B cell (primary cell): ENCODE measurements around the gene PCNX4. TPM values are rescaled to one million over a fixed set of nuclear protein-coding genes. Genes with fewer than 3 reads are reported as not detected.

Experiments
- ATAC-seq: fragments of 200-7000 bp; cut with Tn5 transposase; one replicate; pipeline ENCODE4 v1.10.0; 2021; ENCODE audit warnings: low read depth, mild to moderate bottlenecking, moderate number of reproducible peaks, moderate library complexity
- CTCF ChIA-PET: fragments of 350-600 bp; sonication (Branson Sonifier 250); formaldehyde crosslinking; loops from one replicate; lab custom pipeline; 2021; ENCODE audit warnings: antibody characterized with exemption, inconsistent platforms; lab: Charles Lee
- POLR2A ChIA-PET: fragments of 350-600 bp; sonication (Branson Sonifier 250); formaldehyde crosslinking; loops from one replicate; lab custom pipeline; 2021; ENCODE audit warnings: antibody characterized with exemption; lab: Charles Lee
- DNase-seq: peaks from one replicate; pipeline ENCODE4 v3.0.0; 2013
- H2AFZ ChIP-seq: 2 replicates; pipeline ENCODE4 v1.6.1; 2012; ENCODE audit warnings: mild to moderate bottlenecking, low read depth, low read length; ENCODE audit not compliant: insufficient read depth, poor library complexity, severe bottlenecking
- H3K27ac ChIP-seq, 2 donors: 1 replicate in 1 of 2; 2 replicates in 1 of 2; pipeline ENCODE4 v1.5.1; 2012 to 2013; ENCODE audit warnings: low read length in 2 of 2, mild to moderate bottlenecking in 2 of 2, moderate library complexity in 1 of 2
- H3K27me3 ChIP-seq, 4 experiments: fragments of 200-600 bp in 1 of 4; sonication (generic) in 1 of 4; replicated peaks in 1 of 4; 1 replicate in 2 of 4; 2 replicates in 2 of 4; pipeline versions ENCODE4 v1.6.1 to v1.7.0; 2013 to 2016; ENCODE audit warnings: low read length in 3 of 4, mild to moderate bottlenecking in 2 of 4, mixed read lengths in 1 of 4, moderate library complexity in 1 of 4; ENCODE audit not compliant: insufficient read depth in 4 of 4, control insufficient read depth in 3 of 4; ENCODE audit errors: control extremely low read depth in 1 of 4
- H3K36me3 ChIP-seq, 2 experiments: replicated peaks in 1 of 2; 1 replicate in 1 of 2; 2 replicates in 1 of 2; pipeline versions ENCODE4 v1.6.1 to v1.7.1; 2013; ENCODE audit warnings: low read length in 1 of 2; ENCODE audit not compliant: insufficient read depth in 2 of 2, control insufficient read depth in 1 of 2; ENCODE audit errors: control extremely low read depth in 1 of 2, extremely low read depth in 1 of 2
- H3K4me1 ChIP-seq, 2 donors: fragments of 200-600 bp in 1 of 2; sonication (generic) in 1 of 2; 1 replicate in 1 of 2; 2 replicates in 1 of 2; pipeline versions ENCODE4 v1.5.1 to v1.6.1; 2013 to 2017; ENCODE audit warnings: low read length in 2 of 2; ENCODE audit not compliant: control insufficient read depth in 2 of 2, insufficient read depth in 2 of 2
- H3K4me2 ChIP-seq: replicated peaks from 2 replicates; pipeline ENCODE3; 2012; ENCODE audit warnings: mild to moderate bottlenecking, low read depth, low read length; ENCODE audit not compliant: poor library complexity, severe bottlenecking
- H3K4me3 ChIP-seq, 5 experiments: fragments of 200-600 bp in 1 of 5; sonication (generic) in 1 of 5; 1 replicate in 3 of 5; 2 replicates in 2 of 5; pipeline versions ENCODE4 v1.5.1 to v1.7.0; 2011 to 2016; ENCODE audit warnings: low read length in 4 of 5, mild to moderate bottlenecking in 4 of 5, low read depth in 2 of 5, control low read depth in 1 of 5, moderate library complexity in 1 of 5; ENCODE audit not compliant: insufficient read depth in 1 of 5; ENCODE audit errors: control extremely low read depth in 1 of 5, extremely low read depth in 1 of 5
- H3K79me2 ChIP-seq: fragments of 200-600 bp; sonication (generic); one replicate; pipeline ENCODE4 v1.6.0; 2016; ENCODE audit warnings: low read length; ENCODE audit not compliant: control insufficient read depth, insufficient read depth
- H3K9ac ChIP-seq: fragments of 200-600 bp; sonication (generic); 2 replicates; pipeline ENCODE4 v1.6.1; 2017; ENCODE audit warnings: mild to moderate bottlenecking, low read length, moderate library complexity
- H3K9me3 ChIP-seq, 3 donors: one replicate each; pipeline versions ENCODE4 v1.6.1 to v1.7.1; 2013; ENCODE audit warnings: low read length in 2 of 3; ENCODE audit not compliant: control insufficient read depth in 2 of 3, insufficient read depth in 1 of 3; ENCODE audit errors: control extremely low read depth in 1 of 3
- H4K20me1 ChIP-seq: 2 replicates; pipeline ENCODE4 v1.6.0; 2012; ENCODE audit warnings: mild to moderate bottlenecking, low read length; ENCODE audit not compliant: insufficient read depth, control insufficient read depth, poor library complexity, severe bottlenecking
- H3K27ac Mint-ChIP-seq: one replicate; pipeline ENCODE4 v1.8.0; 2021; ENCODE audit warnings: mixed read lengths
- H3K27me3 Mint-ChIP-seq: one replicate; pipeline ENCODE4 v1.8.0; 2021; ENCODE audit warnings: mixed read lengths
- H3K4me1 Mint-ChIP-seq: one replicate; pipeline ENCODE4 v1.8.0; 2021; ENCODE audit warnings: mixed read lengths
- H3K4me3 Mint-ChIP-seq: one replicate; pipeline ENCODE4 v1.8.0; 2021; ENCODE audit warnings: mixed read lengths
- H3K9me3 Mint-ChIP-seq: one replicate; pipeline ENCODE4 v1.8.0; 2022; ENCODE audit warnings: mixed read lengths; ENCODE audit not compliant: insufficient read depth
- EZH2 ChIP-seq: IDR thresholded peaks from 2 replicates; pipeline ENCODE4 v1.6.1; 2012; ENCODE audit warnings: borderline replicate concordance, low read depth, mild to moderate bottlenecking, moderate library complexity, low read length; ENCODE audit not compliant: insufficient read depth, poor library complexity, severe bottlenecking
- WGBS: methylation state at CpG from one replicate; pipeline ENCODE4 v1.1.5; 2013; ENCODE audit warnings: missing lambda C conversion rate; ENCODE audit not compliant: insufficient coverage; 5-methylcytosine and 5-hydroxymethylcytosine counted together
- intact Hi-C: fragments of 100-400 bp; cut with micrococcal nuclease; formaldehyde crosslinking; loops from one replicate; pipeline ENCODE4 v1.10.0; 2022
- polyA plus RNA-seq: library from polyadenylated mRNA; depleted of rRNA; stranded (reverse); fragments of >200 nt; gene quantifications from 2 replicates; pipeline ENCODE4 v1.2.3, GENCODE V29; 2012
- total RNA-seq, 2 donors: library from RNA; stranded (reverse); fragments of 120-200 nt in 1 of 2; gene quantifications; 1 replicate in 1 of 2; 2 replicates in 1 of 2; pipeline versions ENCODE4 v1.2.3 to v1.2.4, GENCODE V29; 2013 to 2022
- TF ChIP-seq, protein P1 (sequence below): fragments of 200-600 bp; IDR thresholded peaks from one replicate; pipeline ENCODE4 v1.8.0; 2022; ENCODE audit warnings: antibody characterized with exemption, mild to moderate bottlenecking

The PCNX4 gene
- total and polyA plus RNA-seq, 2 donors (not counting 1 experiment from before 2014, with no cell fraction given) = 17.8 to 53.4 TPM

DNA sequence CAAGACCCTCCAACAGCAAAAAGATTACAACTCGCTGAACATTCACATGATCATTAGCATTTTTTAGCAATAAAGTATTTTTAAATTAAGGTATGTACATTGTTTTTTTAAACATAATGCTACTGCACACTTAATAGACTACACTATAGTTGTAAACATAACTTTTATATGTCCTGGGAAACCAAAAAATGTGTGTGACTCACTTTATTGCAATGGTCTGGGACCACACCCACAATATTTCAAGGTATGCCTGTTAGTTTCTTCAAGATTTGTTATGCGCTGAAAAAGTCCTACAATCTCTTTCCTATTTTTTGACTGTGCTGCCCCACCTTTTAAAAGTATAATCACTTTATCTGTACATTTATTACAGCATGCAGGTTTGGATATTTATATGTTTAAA, 30.4 kb upstream of the PCNX4 start:
- no peaks in the 10 kb centered on the region for H3K79me2 ChIP-seq
- no peaks in the 10 kb centered on the region for H4K20me1 ChIP-seq
- ChIA-PET CTCF (interaction anchor here (1.1 to 2.5 kb wide), 2 partner anchors 11 to 124 kb away, joined by 3 to 38 read pairs; no protein-coding TSS in a partner anchor), POLR2A (no interaction called here)
- intact Hi-C loops = loop anchor here (5.0 to 10.0 kb wide), 2 partner anchors 94 to 493 kb away; no protein-coding TSS in a partner anchor
- H3K36me3 ChIP-seq = no peaks in the 10 kb centered on the region
- H3K4me3 Mint-ChIP-seq = no peak overlapping the region
- H3K27me3 Mint-ChIP-seq = peaks cover 9% of the 10 kb centered on the region
- no peak overlapping the region for H3K4me3 ChIP-seq
- TF ChIP-seq, protein P1, sequence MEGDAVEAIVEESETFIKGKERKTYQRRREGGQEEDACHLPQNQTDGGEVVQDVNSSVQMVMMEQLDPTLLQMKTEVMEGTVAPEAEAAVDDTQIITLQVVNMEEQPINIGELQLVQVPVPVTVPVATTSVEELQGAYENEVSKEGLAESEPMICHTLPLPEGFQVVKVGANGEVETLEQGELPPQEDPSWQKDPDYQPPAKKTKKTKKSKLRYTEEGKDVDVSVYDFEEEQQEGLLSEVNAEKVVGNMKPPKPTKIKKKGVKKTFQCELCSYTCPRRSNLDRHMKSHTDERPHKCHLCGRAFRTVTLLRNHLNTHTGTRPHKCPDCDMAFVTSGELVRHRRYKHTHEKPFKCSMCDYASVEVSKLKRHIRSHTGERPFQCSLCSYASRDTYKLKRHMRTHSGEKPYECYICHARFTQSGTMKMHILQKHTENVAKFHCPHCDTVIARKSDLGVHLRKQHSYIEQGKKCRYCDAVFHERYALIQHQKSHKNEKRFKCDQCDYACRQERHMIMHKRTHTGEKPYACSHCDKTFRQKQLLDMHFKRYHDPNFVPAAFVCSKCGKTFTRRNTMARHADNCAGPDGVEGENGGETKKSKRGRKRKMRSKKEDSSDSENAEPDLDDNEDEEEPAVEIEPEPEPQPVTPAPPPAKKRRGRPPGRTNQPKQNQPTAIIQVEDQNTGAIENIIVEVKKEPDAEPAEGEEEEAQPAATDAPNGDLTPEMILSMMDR = no peak
- TF ChIP-seq EZH2 = no peak
- H3K4me1 Mint-ChIP-seq = no peaks in the 10 kb centered on the region
- H3K27ac ChIP-seq = no peak overlapping the region
- no peak overlapping the region for H3K27ac Mint-ChIP-seq
- no CpG with 5 or more reads among the region's 2 CpGs for WGBS
- H3K9me3 ChIP-seq = no peaks in the 10 kb centered on the region
- H3K4me2 ChIP-seq = no peak overlapping the region
- no peaks in the 10 kb centered on the region for H3K9me3 Mint-ChIP-seq
- peaks cover 0 to 3% (median 0%) of the 10 kb centered on the region in 4 experiments for H3K27me3 ChIP-seq
- H2AFZ ChIP-seq = no peak overlapping the region
- ATAC-seq (no peak), DNase-seq (no peak)
- H3K4me1 ChIP-seq = no peaks in the 10 kb centered on the region
- no peak overlapping the region for H3K9ac ChIP-seq

DNA sequence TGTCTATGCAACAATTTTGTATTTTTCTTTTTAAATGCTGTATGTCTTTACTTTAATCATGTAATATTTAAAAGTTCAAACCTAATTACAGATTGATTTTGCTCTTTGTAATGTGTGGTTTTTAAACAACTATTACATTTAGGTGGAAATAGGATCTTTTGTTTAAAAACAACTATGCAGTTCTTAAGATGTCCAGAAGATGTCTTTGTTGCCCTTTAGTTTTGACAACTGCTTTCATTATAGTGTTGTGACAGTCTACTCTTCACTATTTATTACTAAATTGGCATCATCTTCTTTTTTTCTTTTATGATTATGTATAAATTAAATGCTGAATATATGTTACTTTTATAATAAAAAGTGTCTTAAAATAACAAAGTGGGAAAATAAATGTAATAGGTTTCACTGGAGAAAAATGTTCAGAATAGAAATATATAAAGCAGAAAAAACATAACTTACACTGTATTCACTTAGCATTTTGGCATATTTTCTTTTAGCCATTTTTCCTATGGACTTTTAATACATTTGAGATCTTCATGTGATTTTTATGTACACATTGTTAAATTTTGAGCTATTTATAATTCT, 27.1 kb upstream of the PCNX4 start:
- Histone ChIP-seq H3K4me3 (no peak overlapping the region), H3K79me2 (no peaks in the 10 kb centered on the region), H3K4me2 (no peak overlapping the region), H2AFZ (no peak overlapping the region), H3K36me3 (no peaks in the 10 kb centered on the region), H3K27ac (no peak overlapping the region), H3K4me1 (no peaks in the 10 kb centered on the region), H4K20me1 (no peaks in the 10 kb centered on the region), H3K9ac (no peak overlapping the region), H3K27me3 (no peaks in the 10 kb centered on the region), H3K9me3 (no peaks in the 10 kb centered on the region)
- Mint-ChIP-seq H3K4me1 (no peaks in the 10 kb centered on the region), H3K9me3 (no peaks in the 10 kb centered on the region), H3K27ac (no peak overlapping the region), H3K4me3 (no peak overlapping the region), H3K27me3 (peaks cover 6% of the 10 kb centered on the region)
- CTCF ChIA-PET = interaction anchor here (0.8 to 5.3 kb wide), 8 partner anchors 10 to 202 kb away, joined by 3 to 183 read pairs (median 5); partner anchors contain the start of gene DHRS7
- TF ChIP-seq EZH2 = no peak
- TF ChIP-seq, protein P1 = peak; percentile 75
- intact Hi-C loops = loop anchor here (1.0 to 10.0 kb wide), 4 partner anchors 26 to 490 kb away; partner anchors contain the start of gene PCNX4
- peak; percentile 57 for ATAC-seq
- DNase-seq = peak; percentile 56
- POLR2A ChIA-PET = no interaction called here
